ENCODE data around the gene INTS11. TPM values are rescaled to one million over a fixed set of nuclear protein-coding genes. Genes with fewer than 3 reads are reported as not detected.

INTS11 gene
- total and polyA plus RNA-seq, 2 of the 8 experiments (the other 6 are each of a cell fraction or from before 2014, with no cell fraction given), result 113 to 243 TPM

DNA sequence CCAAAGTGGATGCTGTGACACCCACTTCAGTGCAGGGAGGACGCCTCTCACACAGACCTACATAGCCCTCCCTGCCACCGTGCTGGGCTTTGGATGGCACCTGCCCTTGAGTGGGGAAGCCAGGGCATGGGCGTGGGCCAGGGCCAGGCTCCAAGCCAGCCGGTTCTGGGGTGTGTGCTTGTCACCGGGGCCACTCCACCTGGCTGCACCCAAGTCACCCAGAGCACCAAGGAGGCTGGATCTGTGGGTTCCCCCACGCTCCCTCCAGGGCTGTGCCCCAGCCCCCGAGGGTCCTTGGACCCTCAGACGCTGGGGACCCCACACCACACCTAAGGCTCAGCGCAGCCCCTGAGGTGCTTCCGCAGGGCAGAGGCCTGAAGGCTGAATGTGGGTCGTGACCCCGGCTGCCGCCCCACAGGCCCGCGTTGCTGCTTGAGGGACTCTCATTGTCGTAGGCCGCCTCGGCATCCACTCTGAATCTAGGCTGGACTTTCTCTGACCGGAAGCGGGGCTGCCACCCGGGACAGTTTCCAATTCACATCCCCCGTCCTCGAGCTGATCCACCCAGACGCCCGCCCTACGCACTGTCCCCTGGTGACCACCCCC, 32.4 kb upstream of the INTS11 start (continued):
- TF ChIP-seq, protein P1, sequence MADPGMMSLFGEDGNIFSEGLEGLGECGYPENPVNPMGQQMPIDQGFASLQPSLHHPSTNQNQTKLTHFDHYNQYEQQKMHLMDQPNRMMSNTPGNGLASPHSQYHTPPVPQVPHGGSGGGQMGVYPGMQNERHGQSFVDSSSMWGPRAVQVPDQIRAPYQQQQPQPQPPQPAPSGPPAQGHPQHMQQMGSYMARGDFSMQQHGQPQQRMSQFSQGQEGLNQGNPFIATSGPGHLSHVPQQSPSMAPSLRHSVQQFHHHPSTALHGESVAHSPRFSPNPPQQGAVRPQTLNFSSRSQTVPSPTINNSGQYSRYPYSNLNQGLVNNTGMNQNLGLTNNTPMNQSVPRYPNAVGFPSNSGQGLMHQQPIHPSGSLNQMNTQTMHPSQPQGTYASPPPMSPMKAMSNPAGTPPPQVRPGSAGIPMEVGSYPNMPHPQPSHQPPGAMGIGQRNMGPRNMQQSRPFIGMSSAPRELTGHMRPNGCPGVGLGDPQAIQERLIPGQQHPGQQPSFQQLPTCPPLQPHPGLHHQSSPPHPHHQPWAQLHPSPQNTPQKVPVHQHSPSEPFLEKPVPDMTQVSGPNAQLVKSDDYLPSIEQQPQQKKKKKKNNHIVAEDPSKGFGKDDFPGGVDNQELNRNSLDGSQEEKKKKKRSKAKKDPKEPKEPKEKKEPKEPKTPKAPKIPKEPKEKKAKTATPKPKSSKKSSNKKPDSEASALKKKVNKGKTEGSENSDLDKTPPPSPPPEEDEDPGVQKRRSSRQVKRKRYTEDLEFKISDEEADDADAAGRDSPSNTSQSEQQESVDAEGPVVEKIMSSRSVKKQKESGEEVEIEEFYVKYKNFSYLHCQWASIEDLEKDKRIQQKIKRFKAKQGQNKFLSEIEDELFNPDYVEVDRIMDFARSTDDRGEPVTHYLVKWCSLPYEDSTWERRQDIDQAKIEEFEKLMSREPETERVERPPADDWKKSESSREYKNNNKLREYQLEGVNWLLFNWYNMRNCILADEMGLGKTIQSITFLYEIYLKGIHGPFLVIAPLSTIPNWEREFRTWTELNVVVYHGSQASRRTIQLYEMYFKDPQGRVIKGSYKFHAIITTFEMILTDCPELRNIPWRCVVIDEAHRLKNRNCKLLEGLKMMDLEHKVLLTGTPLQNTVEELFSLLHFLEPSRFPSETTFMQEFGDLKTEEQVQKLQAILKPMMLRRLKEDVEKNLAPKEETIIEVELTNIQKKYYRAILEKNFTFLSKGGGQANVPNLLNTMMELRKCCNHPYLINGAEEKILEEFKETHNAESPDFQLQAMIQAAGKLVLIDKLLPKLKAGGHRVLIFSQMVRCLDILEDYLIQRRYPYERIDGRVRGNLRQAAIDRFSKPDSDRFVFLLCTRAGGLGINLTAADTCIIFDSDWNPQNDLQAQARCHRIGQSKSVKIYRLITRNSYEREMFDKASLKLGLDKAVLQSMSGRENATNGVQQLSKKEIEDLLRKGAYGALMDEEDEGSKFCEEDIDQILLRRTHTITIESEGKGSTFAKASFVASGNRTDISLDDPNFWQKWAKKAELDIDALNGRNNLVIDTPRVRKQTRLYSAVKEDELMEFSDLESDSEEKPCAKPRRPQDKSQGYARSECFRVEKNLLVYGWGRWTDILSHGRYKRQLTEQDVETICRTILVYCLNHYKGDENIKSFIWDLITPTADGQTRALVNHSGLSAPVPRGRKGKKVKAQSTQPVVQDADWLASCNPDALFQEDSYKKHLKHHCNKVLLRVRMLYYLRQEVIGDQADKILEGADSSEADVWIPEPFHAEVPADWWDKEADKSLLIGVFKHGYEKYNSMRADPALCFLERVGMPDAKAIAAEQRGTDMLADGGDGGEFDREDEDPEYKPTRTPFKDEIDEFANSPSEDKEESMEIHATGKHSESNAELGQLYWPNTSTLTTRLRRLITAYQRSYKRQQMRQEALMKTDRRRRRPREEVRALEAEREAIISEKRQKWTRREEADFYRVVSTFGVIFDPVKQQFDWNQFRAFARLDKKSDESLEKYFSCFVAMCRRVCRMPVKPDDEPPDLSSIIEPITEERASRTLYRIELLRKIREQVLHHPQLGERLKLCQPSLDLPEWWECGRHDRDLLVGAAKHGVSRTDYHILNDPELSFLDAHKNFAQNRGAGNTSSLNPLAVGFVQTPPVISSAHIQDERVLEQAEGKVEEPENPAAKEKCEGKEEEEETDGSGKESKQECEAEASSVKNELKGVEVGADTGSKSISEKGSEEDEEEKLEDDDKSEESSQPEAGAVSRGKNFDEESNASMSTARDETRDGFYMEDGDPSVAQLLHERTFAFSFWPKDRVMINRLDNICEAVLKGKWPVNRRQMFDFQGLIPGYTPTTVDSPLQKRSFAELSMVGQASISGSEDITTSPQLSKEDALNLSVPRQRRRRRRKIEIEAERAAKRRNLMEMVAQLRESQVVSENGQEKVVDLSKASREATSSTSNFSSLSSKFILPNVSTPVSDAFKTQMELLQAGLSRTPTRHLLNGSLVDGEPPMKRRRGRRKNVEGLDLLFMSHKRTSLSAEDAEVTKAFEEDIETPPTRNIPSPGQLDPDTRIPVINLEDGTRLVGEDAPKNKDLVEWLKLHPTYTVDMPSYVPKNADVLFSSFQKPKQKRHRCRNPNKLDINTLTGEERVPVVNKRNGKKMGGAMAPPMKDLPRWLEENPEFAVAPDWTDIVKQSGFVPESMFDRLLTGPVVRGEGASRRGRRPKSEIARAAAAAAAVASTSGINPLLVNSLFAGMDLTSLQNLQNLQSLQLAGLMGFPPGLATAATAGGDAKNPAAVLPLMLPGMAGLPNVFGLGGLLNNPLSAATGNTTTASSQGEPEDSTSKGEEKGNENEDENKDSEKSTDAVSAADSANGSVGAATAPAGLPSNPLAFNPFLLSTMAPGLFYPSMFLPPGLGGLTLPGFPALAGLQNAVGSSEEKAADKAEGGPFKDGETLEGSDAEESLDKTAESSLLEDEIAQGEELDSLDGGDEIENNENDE (IDR thresholded peaks at IDR 0.05; ENCODE audit: insufficient replicate concordance, low read length), result no peak
- TF ChIP-seq SIRT6 (IDR thresholded peaks at IDR 0.05; ENCODE audit: low read length), result no peak
- TF ChIP-seq SIX5 (IDR thresholded peaks at IDR 0.05; ENCODE audit: low read depth, low read length), result no peak
- TF ChIP-seq EZH2 (IDR thresholded peaks at IDR 0.05; ENCODE audit: low read depth, low read length, severe bottlenecking), result no peak

All from H1 (cell line).